Measurements from ENCODE around the gene TACR2.

Gene TACR2

DNA sequence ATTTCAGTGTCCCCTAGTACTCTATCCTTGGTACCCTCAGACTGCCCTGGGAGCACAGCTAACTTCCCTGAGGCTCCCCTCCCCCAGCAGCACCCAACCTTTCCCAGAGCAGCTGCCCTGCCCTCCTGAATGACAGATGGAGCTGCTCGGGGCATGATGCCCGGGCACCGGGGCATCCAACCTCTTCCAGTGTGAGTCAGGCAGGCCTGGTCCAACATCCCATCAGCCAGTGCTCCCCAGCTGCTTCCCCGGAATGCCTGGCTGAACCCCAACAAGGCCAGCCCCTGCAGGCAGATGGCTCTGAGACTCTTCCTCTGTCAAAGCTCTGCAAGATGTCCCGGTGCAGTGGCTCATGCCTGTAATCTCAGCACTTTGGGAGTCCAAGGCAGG is 22.6 kb upstream of the TACR2 start:
- Mint-ChIP-seq H3K4me3 (no peak overlapping the region), H3K27me3 (peaks cover 20% of the 10 kb centered on the region), H3K27ac (no peak overlapping the region), H3K4me1 (no peaks in the 10 kb centered on the region), H3K9me3 (no peaks in the 10 kb centered on the region), H3K36me3 (no peaks in the 10 kb centered on the region)
- DNase-seq (ENCODE audit: low spot score in 2 of 2) (no peak), ATAC-seq (ENCODE audit: low read depth) (no peak)

DNA sequence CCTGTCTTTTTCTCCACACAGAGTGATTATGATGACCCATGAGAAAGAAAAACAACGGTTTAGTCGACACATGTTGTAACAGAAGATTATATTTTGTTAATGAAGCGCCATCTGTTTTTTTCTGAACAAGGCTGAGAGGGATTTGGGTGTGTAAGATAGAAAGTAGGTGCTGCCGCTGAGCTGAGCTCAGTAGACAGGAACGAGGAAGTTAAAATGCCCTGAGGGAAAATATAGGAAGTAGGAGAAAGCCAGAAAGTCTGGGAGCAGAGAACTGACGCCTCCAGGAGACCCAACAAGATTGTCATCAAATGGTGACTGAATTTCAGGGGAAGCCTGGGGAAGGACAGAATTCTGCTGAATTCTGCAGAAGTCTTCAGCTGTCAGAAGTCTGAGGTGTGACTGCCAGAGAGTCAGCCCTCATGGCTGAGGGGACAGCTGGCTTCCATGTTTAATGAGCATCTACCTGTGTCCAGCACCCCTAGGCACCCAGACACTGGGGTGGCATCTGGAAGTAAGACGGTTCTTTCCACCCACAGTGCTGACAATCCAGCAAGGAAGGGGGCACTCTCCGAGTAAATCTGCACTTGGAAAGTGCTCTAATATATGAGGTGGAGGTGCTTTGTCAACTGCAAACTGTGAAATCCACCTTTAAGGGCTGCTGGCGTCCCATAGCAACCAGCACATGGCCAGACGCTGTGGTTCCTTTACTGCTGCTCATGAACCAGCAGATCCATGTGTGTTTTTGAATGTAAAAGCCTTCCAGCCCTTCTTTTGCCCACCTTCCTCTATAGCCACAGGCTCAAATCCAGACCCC is 22.0 kb upstream of the TACR2 start:
- ATAC-seq (ENCODE audit: low read depth) (no peak), DNase-seq (ENCODE audit: low spot score in 2 of 2) (no peak)
- H3K4me1 Mint-ChIP-seq, result no peaks in the 10 kb centered on the region

DNA sequence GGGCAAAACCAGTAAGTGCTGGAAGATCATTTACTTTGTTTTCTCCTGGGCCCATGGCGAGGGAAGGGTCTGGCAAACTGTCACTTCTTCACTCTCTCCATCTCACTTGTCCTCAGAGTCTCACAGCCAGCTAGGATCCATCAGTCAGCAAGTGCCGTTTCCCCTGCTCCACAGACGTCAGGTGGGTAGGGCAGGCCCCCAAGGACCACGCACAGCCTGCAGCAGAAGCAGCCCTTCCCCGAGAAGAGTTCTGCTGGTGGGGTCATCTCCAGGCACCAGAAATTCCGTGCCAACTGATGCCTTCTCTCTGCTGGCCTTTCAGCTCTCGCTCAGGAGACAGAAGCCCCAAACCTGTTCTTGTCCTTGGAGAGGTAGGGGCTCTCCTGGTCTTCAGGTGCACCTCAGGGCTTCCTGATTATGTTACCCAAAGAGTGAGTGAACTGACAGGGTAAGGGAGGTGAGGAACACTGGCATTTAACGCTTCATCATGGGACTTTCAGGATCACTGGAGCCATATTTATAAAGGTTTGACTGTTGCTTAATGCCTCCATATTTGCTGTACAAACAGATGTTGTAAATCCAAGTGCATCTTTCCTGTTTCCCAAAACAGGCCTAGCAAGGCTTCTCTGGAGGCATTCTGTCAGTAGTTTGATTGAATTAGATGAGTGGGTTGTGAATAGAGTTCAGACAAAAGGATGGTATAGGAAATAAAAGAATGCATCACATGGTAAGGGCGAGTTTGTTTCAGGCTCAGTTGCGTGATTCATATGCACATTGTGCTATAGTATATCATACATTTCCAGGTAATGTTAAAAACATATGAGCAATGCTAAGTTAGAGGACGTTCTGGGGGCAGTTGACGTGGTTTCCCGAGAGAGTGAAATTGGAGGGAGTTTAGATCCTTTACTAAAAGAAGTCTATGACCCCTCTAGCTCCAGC is 20.9 kb upstream of the TACR2 start:
- no peaks in the 10 kb centered on the region for H3K4me1 Mint-ChIP-seq
- H3K36me3 Mint-ChIP-seq, result no peaks in the 10 kb centered on the region
- DNase-seq (ENCODE audit: low spot score in 2 of 2), result no peak
- no peak for ATAC-seq (ENCODE audit: low read depth)
- no peak overlapping the region for H3K4me3 Mint-ChIP-seq
- H3K9me3 Mint-ChIP-seq, result no peaks in the 10 kb centered on the region
- no peak overlapping the region for H3K27ac Mint-ChIP-seq
- H3K27me3 Mint-ChIP-seq, result peaks cover 18% of the 10 kb centered on the region

More for the DNA sequence above, 22.0 kb upstream of the TACR2 start:
- Mint-ChIP-seq H3K27ac (no peak overlapping the region), H3K9me3 (no peaks in the 10 kb centered on the region), H3K36me3 (no peaks in the 10 kb centered on the region), H3K4me3 (no peak overlapping the region), H3K27me3 (peaks cover 20% of the 10 kb centered on the region)

DNA sequence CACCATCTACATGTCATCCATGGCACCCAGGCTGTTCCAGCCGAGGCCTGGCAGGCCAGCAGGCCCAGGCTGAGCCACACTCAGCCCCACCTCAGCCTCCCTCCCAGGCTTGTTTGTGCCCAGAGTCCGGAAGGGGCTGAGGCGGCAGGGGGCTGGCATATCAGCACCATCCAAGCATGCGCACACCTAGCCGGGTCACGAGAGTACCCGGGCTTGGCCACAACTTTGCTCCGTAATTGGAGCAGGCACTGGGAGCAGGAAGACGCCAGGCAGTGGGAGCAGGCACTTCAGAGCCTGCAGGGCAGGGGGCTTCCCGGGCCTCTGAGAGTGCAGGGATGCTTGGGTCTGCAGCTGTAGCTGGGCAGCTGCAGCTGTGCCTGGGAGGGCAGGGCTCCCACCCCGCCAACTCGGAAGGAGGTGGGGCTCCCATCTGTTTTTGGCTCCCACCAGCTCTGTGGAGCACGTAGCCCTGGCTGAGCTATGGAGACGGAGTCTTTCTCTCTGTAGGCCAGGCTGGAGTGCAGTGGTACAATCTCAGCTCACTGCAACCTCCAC is 19.3 kb upstream of the TACR2 start:
- peaks cover 16% of the 10 kb centered on the region for H3K27me3 Mint-ChIP-seq
- H3K4me1 Mint-ChIP-seq, result no peaks in the 10 kb centered on the region
- H3K27ac Mint-ChIP-seq, result no peak overlapping the region
- no peaks in the 10 kb centered on the region for H3K9me3 Mint-ChIP-seq
- ATAC-seq (ENCODE audit: low read depth) (no peak), DNase-seq (ENCODE audit: low spot score in 2 of 2) (no peak)
- H3K4me3 Mint-ChIP-seq, result no peak overlapping the region
- H3K36me3 Mint-ChIP-seq, result no peaks in the 10 kb centered on the region

DNA sequence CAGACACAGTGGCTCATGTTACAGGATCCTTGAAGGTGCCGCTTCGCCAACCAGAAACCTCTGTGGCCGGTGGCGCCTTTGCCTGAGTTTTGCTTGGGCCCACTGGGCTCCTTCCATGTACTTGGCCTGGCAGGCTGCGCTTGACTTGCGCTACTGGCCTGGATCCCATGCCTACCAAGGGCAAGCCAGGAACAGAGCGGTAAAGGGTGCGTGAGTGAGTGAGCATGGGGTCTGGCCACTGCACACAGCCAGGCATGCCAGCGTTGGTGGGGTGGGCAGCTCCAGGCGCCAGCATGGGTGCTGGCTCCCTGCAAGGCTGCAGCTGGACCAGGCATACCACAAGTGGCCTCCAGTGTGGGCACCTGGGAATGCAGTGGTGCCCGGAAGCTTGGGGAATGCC is 18.2 kb upstream of the TACR2 start:
- peaks cover 15% of the 10 kb centered on the region for H3K27me3 Mint-ChIP-seq
- no peak overlapping the region for H3K4me3 Mint-ChIP-seq
- ATAC-seq (ENCODE audit: low read depth) (no peak), DNase-seq (ENCODE audit: low spot score in 2 of 2) (no peak)
- no peaks in the 10 kb centered on the region for H3K9me3 Mint-ChIP-seq
- no peaks in the 10 kb centered on the region for H3K36me3 Mint-ChIP-seq
- H3K4me1 Mint-ChIP-seq, result no peaks in the 10 kb centered on the region
- H3K27ac Mint-ChIP-seq, result no peak overlapping the region

DNA sequence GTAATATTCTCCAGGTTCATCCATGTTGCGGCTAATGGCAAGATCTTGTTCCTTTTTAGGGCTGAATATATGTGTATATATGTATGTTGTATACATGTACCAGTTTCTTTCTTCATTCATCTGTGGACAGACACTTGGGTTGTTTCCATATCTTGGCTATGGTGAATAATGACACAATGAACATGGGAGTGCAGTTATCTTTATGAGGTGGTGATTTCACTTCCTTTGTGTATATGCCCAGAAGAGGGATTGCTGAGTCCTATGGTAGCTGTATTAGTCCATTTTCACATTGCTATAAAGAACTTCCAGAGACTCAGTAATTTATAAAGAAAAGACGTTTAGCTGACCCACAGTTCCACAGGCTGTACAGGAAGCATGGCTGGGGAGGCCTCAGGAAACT is 17.5 kb upstream of the TACR2 start:
- no peaks in the 10 kb centered on the region for H3K9me3 Mint-ChIP-seq

DNA sequence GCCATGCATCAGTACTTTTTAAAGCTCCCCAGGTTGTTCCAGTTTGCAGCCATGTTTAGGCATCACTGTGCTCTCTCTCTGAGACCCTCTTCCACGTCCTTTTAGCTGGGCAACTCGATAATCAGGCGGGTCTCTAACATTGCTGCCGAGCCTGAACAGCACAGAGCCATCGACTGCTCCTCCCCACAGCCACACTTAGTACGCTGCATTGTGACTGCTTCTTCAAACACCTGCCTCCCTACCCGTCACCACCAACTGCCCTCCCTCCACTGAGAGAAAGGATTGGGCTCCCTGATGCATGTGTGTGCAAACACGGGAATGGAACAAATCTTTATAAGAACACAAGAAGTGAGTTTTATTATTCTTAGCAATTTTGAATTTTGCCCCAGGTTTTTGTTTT is 11.4 kb upstream of the TACR2 start:
- Mint-ChIP-seq H3K4me3 (no peak overlapping the region), H3K27ac (no peak overlapping the region), H3K27me3 (peaks cover 3% of the 10 kb centered on the region), H3K9me3 (no peaks in the 10 kb centered on the region), H3K4me1 (peaks cover 9% of the 10 kb centered on the region), H3K36me3 (no peaks in the 10 kb centered on the region)
- DNase-seq (ENCODE audit: low spot score in 2 of 2), result no peak
- ATAC-seq (ENCODE audit: low read depth), result no peak

More for the DNA sequence above, 17.5 kb upstream of the TACR2 start:
- Mint-ChIP-seq H3K27me3 (peaks cover 15% of the 10 kb centered on the region), H3K27ac (no peak overlapping the region), H3K4me3 (no peak overlapping the region), H3K36me3 (no peaks in the 10 kb centered on the region), H3K4me1 (no peaks in the 10 kb centered on the region)
- ATAC-seq (ENCODE audit: low read depth) (no peak), DNase-seq (ENCODE audit: low spot score in 2 of 2) (no peak)

DNA sequence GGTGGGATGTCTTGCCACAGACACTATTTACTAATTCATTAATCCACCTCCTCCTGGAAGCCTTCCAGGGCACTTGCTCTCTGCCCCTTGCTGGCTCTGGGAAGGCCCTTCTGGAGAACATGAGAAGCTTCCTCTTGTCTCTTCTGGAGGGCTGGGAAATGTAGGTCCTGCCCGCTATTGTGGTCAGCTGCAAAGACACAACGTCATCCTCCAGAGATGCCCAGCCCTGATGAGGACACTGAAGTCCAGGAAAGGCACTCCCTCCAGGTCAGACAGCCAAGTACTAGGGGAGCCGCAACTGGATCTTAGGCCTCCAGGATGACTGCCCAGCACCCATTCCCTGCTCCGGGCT is 9.6 kb upstream of the TACR2 start:
- DNase-seq (ENCODE audit: low spot score in 2 of 2), result no peak
- H3K27me3 Mint-ChIP-seq, result peaks cover 3% of the 10 kb centered on the region
- no peak overlapping the region for H3K27ac Mint-ChIP-seq
- H3K9me3 Mint-ChIP-seq, result no peaks in the 10 kb centered on the region
- H3K36me3 Mint-ChIP-seq, result no peaks in the 10 kb centered on the region
- ATAC-seq (ENCODE audit: low read depth), result no peak
- H3K4me3 Mint-ChIP-seq, result no peak overlapping the region
- H3K4me1 Mint-ChIP-seq, result peaks cover 9% of the 10 kb centered on the region

DNA sequence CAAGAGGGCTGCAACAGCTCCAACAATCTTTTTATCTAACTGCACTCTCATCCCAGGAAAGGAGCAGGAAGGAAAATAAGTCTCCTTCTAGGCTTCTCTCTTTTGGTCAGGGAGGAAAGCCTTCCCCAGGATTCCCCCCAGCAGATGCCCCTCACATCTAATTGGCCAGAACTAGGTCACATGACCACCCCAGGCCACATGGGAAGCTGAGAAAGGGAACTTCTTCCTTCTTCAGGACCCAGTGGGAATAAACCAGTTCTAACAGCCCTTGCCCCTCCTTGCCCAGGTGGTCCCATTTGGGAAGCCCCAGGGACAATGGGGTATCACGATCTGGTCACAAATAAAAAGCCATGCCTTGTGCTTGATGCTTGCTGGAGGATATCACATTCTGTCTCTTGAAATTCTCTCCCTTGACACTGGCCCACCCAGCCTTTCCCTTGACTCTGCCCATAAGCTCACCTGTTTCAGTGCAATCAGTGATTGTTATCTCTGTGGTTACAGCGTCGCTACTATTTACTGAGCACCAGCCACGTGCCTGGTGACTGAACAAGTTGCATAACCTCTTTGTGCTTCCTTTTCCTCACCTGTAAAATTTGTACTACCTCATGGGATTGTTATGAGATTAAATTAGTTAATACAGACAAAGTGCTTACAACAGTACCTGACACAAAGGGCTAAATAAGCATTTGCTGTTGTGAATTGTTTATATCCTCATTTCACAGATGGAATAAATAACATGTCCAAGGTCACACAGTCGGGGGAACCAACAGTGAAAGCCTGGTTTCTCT is 9.0 kb upstream of the TACR2 start:
- peaks cover 3% of the 10 kb centered on the region for H3K27me3 Mint-ChIP-seq
- H3K4me3 Mint-ChIP-seq, result no peak overlapping the region
- ATAC-seq (ENCODE audit: low read depth) (peak; percentile 39), DNase-seq (ENCODE audit: low spot score in 2 of 2) (no peak)
- no peaks in the 10 kb centered on the region for H3K9me3 Mint-ChIP-seq
- H3K36me3 Mint-ChIP-seq, result no peaks in the 10 kb centered on the region
- H3K27ac Mint-ChIP-seq, result no peak overlapping the region
- H3K4me1 Mint-ChIP-seq, result peaks cover 9% of the 10 kb centered on the region

DNA sequence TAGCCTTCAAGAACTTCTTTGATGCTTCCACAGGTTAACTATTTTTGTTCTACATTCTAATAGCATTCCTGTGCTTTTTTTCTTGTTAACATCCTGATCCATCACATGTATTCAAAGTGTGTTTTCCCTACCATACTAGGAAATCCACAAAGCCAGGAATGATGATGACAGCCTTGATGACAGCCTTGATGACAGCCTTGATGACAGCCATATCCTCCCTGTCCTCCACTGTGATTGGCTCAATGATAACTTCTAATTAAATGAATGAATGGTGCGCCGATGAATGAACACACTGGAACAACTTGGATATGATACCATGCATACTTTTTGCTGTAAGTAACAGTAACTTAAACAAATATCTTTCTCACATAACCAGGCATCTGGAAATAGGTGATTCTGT is 8.3 kb upstream of the TACR2 start:
- Mint-ChIP-seq H3K36me3 (no peaks in the 10 kb centered on the region), H3K4me1 (peaks cover 9% of the 10 kb centered on the region), H3K4me3 (no peak overlapping the region), H3K9me3 (no peaks in the 10 kb centered on the region), H3K27me3 (peaks cover 3% of the 10 kb centered on the region), H3K27ac (no peak overlapping the region)
- DNase-seq (ENCODE audit: low spot score in 2 of 2) (no peak), ATAC-seq (ENCODE audit: low read depth) (no peak)

DNA sequence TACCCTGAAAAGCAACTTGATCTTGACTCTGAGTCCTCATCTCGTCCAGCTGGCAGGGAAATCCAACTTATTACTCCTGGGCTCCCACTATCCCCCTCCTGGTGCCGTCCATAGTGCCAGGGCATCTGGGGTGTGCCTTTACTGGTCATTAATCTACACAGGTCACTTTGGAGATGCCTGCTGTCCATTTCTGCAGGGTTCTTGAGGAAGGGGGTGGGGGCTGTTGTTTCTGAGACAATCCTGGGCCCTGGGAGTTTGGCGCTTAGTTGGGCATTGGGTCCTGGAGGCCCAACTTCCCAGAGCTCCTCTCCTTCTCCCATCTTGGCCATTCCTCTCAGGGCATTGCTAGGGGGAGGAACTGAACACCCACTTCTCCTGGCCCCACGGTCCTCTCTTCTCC is 6.0 kb upstream of the TACR2 start:
- no peaks in the 10 kb centered on the region for H3K9me3 Mint-ChIP-seq

DNA sequence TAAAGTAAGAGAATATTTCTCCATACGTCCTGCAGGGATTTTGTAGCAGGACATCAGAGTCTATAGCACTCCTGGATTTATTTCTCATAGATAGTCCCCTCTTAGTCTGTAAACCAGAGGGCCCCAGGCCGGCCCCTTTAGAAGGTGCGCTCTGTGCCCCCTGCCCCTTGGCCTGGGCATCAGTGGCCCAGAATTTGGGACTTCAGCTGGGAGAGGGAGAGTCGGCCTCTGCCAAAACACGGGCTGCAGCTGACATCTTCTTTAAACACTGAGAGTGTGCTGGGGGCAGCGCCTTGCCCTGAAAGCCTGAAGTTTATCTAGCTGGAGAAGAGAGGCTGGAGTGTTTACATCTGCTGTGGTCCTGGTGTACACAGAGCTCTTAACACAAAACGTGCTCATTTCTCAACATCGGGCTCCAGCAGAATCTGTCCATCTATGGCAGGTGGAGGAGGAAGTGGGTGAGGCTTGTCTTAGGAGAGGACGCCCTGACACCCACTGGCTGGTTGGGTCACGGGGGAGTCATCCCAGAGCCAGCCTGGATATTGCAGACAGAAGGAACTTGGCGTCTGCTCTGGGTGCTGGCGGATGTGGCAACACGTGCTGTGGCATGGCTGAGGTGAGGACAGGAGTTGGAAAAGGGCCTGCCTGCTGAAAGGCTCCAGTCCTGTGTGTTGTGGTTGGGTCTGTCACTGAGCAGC is 5.0 kb upstream of the TACR2 start:
- Mint-ChIP-seq H3K9me3 (no peaks in the 10 kb centered on the region), H3K27ac (no peak overlapping the region), H3K27me3 (peaks cover 6% of the 10 kb centered on the region), H3K4me3 (no peak overlapping the region), H3K36me3 (no peaks in the 10 kb centered on the region), H3K4me1 (peaks cover 9% of the 10 kb centered on the region)
- ATAC-seq (ENCODE audit: low read depth) (no peak), DNase-seq (ENCODE audit: low spot score in 2 of 2) (no peak)

More for the DNA sequence above, 6.0 kb upstream of the TACR2 start:
- H3K27me3 Mint-ChIP-seq, result peaks cover 6% of the 10 kb centered on the region
- H3K4me1 Mint-ChIP-seq, result peaks cover 9% of the 10 kb centered on the region
- H3K36me3 Mint-ChIP-seq, result no peaks in the 10 kb centered on the region
- H3K4me3 Mint-ChIP-seq, result no peak overlapping the region
- ATAC-seq (ENCODE audit: low read depth) (no peak), DNase-seq (ENCODE audit: low spot score in 2 of 2) (no peak)
- H3K27ac Mint-ChIP-seq, result no peak overlapping the region

DNA sequence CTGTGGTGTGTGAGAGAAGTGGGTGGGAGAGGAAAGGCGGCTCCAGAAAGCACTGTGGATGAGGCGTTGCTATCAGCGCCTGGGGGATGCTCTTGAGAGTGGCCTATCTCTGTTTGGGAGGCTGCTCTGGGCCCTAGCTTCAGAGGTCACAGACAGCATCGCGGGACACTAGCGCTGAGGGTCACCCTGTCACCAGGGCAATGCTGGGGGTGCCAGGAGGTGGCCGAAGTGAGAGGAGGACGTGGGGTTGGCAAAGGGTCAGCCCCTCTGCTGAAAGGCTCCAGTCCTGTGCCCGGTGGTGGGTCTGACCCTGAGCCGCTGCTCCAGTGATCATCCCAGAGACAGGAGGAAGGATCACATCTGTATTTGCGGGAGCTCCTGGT is 3.0 kb upstream of the TACR2 start:
- Mint-ChIP-seq H3K9me3 (no peaks in the 10 kb centered on the region), H3K27me3 (peaks cover 6% of the 10 kb centered on the region), H3K36me3 (no peaks in the 10 kb centered on the region), H3K4me1 (peaks cover 6% of the 10 kb centered on the region), H3K4me3 (no peak overlapping the region), H3K27ac (no peak overlapping the region)
- no peak for ATAC-seq (ENCODE audit: low read depth)
- no peak for DNase-seq (ENCODE audit: low spot score in 2 of 2)
